ENCODE results near the gene SPATA33.
"Not testable (repeated sequence)": the region's sequence is repeated elsewhere in the genome, so short reads cannot be mapped to it uniquely, and the experiment has no call there.

Gene SPATA33

GRCh38 chr16:89633064-89633631 lies 24.5 kb upstream of the SPATA33 start:
- ChIA-PET CTCF (interaction anchor here (1.1 to 2.4 kb wide), 3 partner anchors 18 to 67 kb away, joined by 3 to 6 read pairs (median 3); no protein-coding TSS in a partner anchor), POLR2A (no interaction called here)
- no peak for DNase-seq
- Histone ChIP-seq H3K27me3 (replicated peaks in 2 of 5; ENCODE audit: control insufficient read depth in 4 of 5, insufficient read depth in 5 of 5, low read length in 4 of 5) (no peaks in the 10 kb centered on the region), H3K27ac (ENCODE audit: insufficient read depth in 1 of 2, low read depth in 1 of 2, low read length in 2 of 2, poor library complexity in 1 of 2, severe bottlenecking in 2 of 2) (no peak overlapping the region), H3K36me3 (ENCODE audit: control insufficient read depth in 4 of 4, insufficient read depth in 4 of 4, low read length in 3 of 4) (no peaks in the 10 kb centered on the region), H3K9me3 (ENCODE audit: control extremely low read depth in 1 of 5, control insufficient read depth in 4 of 5, insufficient read depth in 2 of 5, low read depth in 1 of 5, low read length in 4 of 5) (peaks cover 0 to 8% (median 0%) of the 10 kb centered on the region in 5 experiments), H3K4me1 (ENCODE audit: control extremely low read depth in 1 of 4, control insufficient read depth in 4 of 4, insufficient read depth in 4 of 4, low read length in 3 of 4) (no peaks in the 10 kb centered on the region), H3K4me3 (ENCODE audit: control insufficient read depth in 1 of 7, extremely low read depth in 1 of 7, insufficient read depth in 4 of 7, low read depth in 2 of 7, low read length in 6 of 7) (no peak overlapping the region)
- WGBS (ENCODE audit: insufficient coverage), result 96% methylated on average over 19 of the region's 19 CpGs

GRCh38 chr16:89634463-89635385 lies 22.9 kb upstream of the SPATA33 start:
- H3K36me3 ChIP-seq (ENCODE audit: control insufficient read depth in 4 of 4, insufficient read depth in 4 of 4, low read length in 3 of 4); H3K27me3 ChIP-seq (replicated peaks in 2 of 5; ENCODE audit: control insufficient read depth in 4 of 5, insufficient read depth in 5 of 5, low read length in 4 of 5); H3K4me1 ChIP-seq (ENCODE audit: control extremely low read depth in 1 of 4, control insufficient read depth in 4 of 4, insufficient read depth in 4 of 4, low read length in 3 of 4); H3K9me3 ChIP-seq (ENCODE audit: control extremely low read depth in 1 of 5, control insufficient read depth in 4 of 5, insufficient read depth in 2 of 5, low read depth in 1 of 5, low read length in 4 of 5); DNase-seq; H3K27ac ChIP-seq (ENCODE audit: insufficient read depth in 1 of 2, low read depth in 1 of 2, low read length in 2 of 2, poor library complexity in 1 of 2, severe bottlenecking in 2 of 2); H3K4me3 ChIP-seq (ENCODE audit: control insufficient read depth in 1 of 7, extremely low read depth in 1 of 7, insufficient read depth in 4 of 7, low read depth in 2 of 7, low read length in 6 of 7); POLR2A ChIA-PET: not testable (repeated sequence)
- no CpG with 5 or more reads among the region's 2 CpGs for WGBS (ENCODE audit: insufficient coverage)
- CTCF ChIA-PET, result interaction anchor here (0.6 to 1.4 kb wide), 2 partner anchors 17 to 65 kb away, joined by 3 read pairs; no protein-coding TSS in a partner anchor

- no peaks in the 10 kb centered on the region for H3K27me3 ChIP-seq (replicated peaks in 2 of 5; ENCODE audit: control insufficient read depth in 4 of 5, insufficient read depth in 5 of 5, low read length in 4 of 5)
Measured at GRCh38 chr16:89636663-89637062, 21.0 kb upstream of the SPATA33 start.

GRCh38 chr16:89637379-89637778 lies 20.3 kb upstream of the SPATA33 start:
- ChIA-PET POLR2A (no interaction called here), CTCF (no interaction called here)
- H3K27ac ChIP-seq (ENCODE audit: insufficient read depth in 1 of 2, low read depth in 1 of 2, low read length in 2 of 2, poor library complexity in 1 of 2, severe bottlenecking in 2 of 2), result no peak overlapping the region
- no peaks in the 10 kb centered on the region for H3K36me3 ChIP-seq (ENCODE audit: control insufficient read depth in 4 of 4, insufficient read depth in 4 of 4, low read length in 3 of 4)
- peaks cover 0 to 5% (median 0%) of the 10 kb centered on the region in 5 experiments for H3K9me3 ChIP-seq (ENCODE audit: control extremely low read depth in 1 of 5, control insufficient read depth in 4 of 5, insufficient read depth in 2 of 5, low read depth in 1 of 5, low read length in 4 of 5)
- H3K4me1 ChIP-seq (ENCODE audit: control extremely low read depth in 1 of 4, control insufficient read depth in 4 of 4, insufficient read depth in 4 of 4, low read length in 3 of 4), result peaks cover 0 to 6% (median 2%) of the 10 kb centered on the region in 4 experiments
- H3K4me3 ChIP-seq (ENCODE audit: control insufficient read depth in 1 of 7, extremely low read depth in 1 of 7, insufficient read depth in 4 of 7, low read depth in 2 of 7, low read length in 6 of 7), result no peak overlapping the region
- no peaks in the 10 kb centered on the region for H3K27me3 ChIP-seq (replicated peaks in 2 of 5; ENCODE audit: control insufficient read depth in 4 of 5, insufficient read depth in 5 of 5, low read length in 4 of 5)
- DNase-seq, result no peak
- 95% methylated on average over 9 of the region's 10 CpGs for WGBS (ENCODE audit: insufficient coverage)

More at GRCh38 chr16:89636663-89637062, 21.0 kb upstream of the SPATA33 start:
- POLR2A ChIA-PET, result no interaction called here
- H3K27ac ChIP-seq (ENCODE audit: insufficient read depth in 1 of 2, low read depth in 1 of 2, low read length in 2 of 2, poor library complexity in 1 of 2, severe bottlenecking in 2 of 2), result no peak overlapping the region
- H3K4me1 ChIP-seq (ENCODE audit: control extremely low read depth in 1 of 4, control insufficient read depth in 4 of 4, insufficient read depth in 4 of 4, low read length in 3 of 4), result peaks cover 0 to 6% (median 2%) of the 10 kb centered on the region in 4 experiments
- peaks cover 0 to 5% (median 0%) of the 10 kb centered on the region in 5 experiments for H3K9me3 ChIP-seq (ENCODE audit: control extremely low read depth in 1 of 5, control insufficient read depth in 4 of 5, insufficient read depth in 2 of 5, low read depth in 1 of 5, low read length in 4 of 5)
- no peaks in the 10 kb centered on the region for H3K36me3 ChIP-seq (ENCODE audit: control insufficient read depth in 4 of 4, insufficient read depth in 4 of 4, low read length in 3 of 4)
- DNase-seq, result no peak
- WGBS (ENCODE audit: insufficient coverage), result 92% methylated on average over 12 of the region's 12 CpGs
- H3K4me3 ChIP-seq (ENCODE audit: control insufficient read depth in 1 of 7, extremely low read depth in 1 of 7, insufficient read depth in 4 of 7, low read depth in 2 of 7, low read length in 6 of 7), result no peak overlapping the region
- CTCF ChIA-PET, result no interaction called here

- Histone ChIP-seq H3K27me3 (replicated peaks in 2 of 5; ENCODE audit: control insufficient read depth in 4 of 5, insufficient read depth in 5 of 5, low read length in 4 of 5) (no peaks in the 10 kb centered on the region), H3K4me1 (ENCODE audit: control extremely low read depth in 1 of 4, control insufficient read depth in 4 of 4, insufficient read depth in 4 of 4, low read length in 3 of 4) (peaks cover 0 to 6% (median 2%) of the 10 kb centered on the region in 4 experiments), H3K27ac (ENCODE audit: insufficient read depth in 1 of 2, low read depth in 1 of 2, low read length in 2 of 2, poor library complexity in 1 of 2, severe bottlenecking in 2 of 2) (no peak overlapping the region), H3K4me3 (ENCODE audit: control insufficient read depth in 1 of 7, extremely low read depth in 1 of 7, insufficient read depth in 4 of 7, low read depth in 2 of 7, low read length in 6 of 7) (no peak overlapping the region), H3K9me3 (ENCODE audit: control extremely low read depth in 1 of 5, control insufficient read depth in 4 of 5, insufficient read depth in 2 of 5, low read depth in 1 of 5, low read length in 4 of 5) (peaks cover 0 to 5% (median 0%) of the 10 kb centered on the region in 5 experiments), H3K36me3 (ENCODE audit: control insufficient read depth in 4 of 4, insufficient read depth in 4 of 4, low read length in 3 of 4) (no peaks in the 10 kb centered on the region)
- whole genome bisulfite sequencing (ENCODE audit: insufficient coverage), result 90% methylated on average over 4 of the region's 10 CpGs
- no peak for DNase-seq
- ChIA-PET CTCF (no interaction called here), POLR2A (no interaction called here)
Measured at GRCh38 chr16:89638455-89638854, 19.2 kb upstream of the SPATA33 start.

- no peak overlapping the region for H3K4me3 ChIP-seq (ENCODE audit: control insufficient read depth in 1 of 7, extremely low read depth in 1 of 7, insufficient read depth in 4 of 7, low read depth in 2 of 7, low read length in 6 of 7)
- peaks cover 0 to 4% (median 4%) of the 10 kb centered on the region in 4 experiments for H3K36me3 ChIP-seq (ENCODE audit: control insufficient read depth in 4 of 4, insufficient read depth in 4 of 4, low read length in 3 of 4)
- WGBS (ENCODE audit: insufficient coverage), result 100% methylated on average over 3 of the region's 6 CpGs
- H3K4me1 ChIP-seq (ENCODE audit: control extremely low read depth in 1 of 4, control insufficient read depth in 4 of 4, insufficient read depth in 4 of 4, low read length in 3 of 4), result peaks cover 0 to 6% (median 2%) of the 10 kb centered on the region in 4 experiments
- H3K9me3 ChIP-seq (ENCODE audit: control extremely low read depth in 1 of 5, control insufficient read depth in 4 of 5, insufficient read depth in 2 of 5, low read depth in 1 of 5, low read length in 4 of 5), result peaks cover 0 to 4% (median 0%) of the 10 kb centered on the region in 5 experiments
- ChIA-PET POLR2A (no interaction called here), CTCF (interaction anchor here (0.6 to 1.3 kb wide), 3 partner anchors 10 to 55 kb away, joined by 3 read pairs; no protein-coding TSS in a partner anchor)
- no peak overlapping the region for H3K27ac ChIP-seq (ENCODE audit: insufficient read depth in 1 of 2, low read depth in 1 of 2, low read length in 2 of 2, poor library complexity in 1 of 2, severe bottlenecking in 2 of 2)
- no peak for DNase-seq
- no peaks in the 10 kb centered on the region for H3K27me3 ChIP-seq (replicated peaks in 2 of 5; ENCODE audit: control insufficient read depth in 4 of 5, insufficient read depth in 5 of 5, low read length in 4 of 5)
Measured at GRCh38 chr16:89639385-89639784, 18.3 kb upstream of the SPATA33 start.
